Measurements from ENCODE around the gene ZNF462.

GRCh38 chr9:107043886-107044285 lies 180.9 kb downstream of the ZNF462 start:
- TF ChIP-seq, protein P1, sequence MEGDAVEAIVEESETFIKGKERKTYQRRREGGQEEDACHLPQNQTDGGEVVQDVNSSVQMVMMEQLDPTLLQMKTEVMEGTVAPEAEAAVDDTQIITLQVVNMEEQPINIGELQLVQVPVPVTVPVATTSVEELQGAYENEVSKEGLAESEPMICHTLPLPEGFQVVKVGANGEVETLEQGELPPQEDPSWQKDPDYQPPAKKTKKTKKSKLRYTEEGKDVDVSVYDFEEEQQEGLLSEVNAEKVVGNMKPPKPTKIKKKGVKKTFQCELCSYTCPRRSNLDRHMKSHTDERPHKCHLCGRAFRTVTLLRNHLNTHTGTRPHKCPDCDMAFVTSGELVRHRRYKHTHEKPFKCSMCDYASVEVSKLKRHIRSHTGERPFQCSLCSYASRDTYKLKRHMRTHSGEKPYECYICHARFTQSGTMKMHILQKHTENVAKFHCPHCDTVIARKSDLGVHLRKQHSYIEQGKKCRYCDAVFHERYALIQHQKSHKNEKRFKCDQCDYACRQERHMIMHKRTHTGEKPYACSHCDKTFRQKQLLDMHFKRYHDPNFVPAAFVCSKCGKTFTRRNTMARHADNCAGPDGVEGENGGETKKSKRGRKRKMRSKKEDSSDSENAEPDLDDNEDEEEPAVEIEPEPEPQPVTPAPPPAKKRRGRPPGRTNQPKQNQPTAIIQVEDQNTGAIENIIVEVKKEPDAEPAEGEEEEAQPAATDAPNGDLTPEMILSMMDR (IDR thresholded peaks at IDR 0.05) = no peak
- TF ChIP-seq, protein P2, sequence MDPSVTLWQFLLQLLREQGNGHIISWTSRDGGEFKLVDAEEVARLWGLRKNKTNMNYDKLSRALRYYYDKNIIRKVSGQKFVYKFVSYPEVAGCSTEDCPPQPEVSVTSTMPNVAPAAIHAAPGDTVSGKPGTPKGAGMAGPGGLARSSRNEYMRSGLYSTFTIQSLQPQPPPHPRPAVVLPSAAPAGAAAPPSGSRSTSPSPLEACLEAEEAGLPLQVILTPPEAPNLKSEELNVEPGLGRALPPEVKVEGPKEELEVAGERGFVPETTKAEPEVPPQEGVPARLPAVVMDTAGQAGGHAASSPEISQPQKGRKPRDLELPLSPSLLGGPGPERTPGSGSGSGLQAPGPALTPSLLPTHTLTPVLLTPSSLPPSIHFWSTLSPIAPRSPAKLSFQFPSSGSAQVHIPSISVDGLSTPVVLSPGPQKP (IDR thresholded peaks at IDR 0.05; ENCODE audit: low read depth, low read length) = no peak
- TF ChIP-seq POLR2A (IDR thresholded peaks at IDR 0.05; ENCODE audit: low read length) = no peak
